ENCODE results near the gene MAP3K10. TPM values are rescaled to one million over a fixed set of nuclear protein-coding genes. Genes with fewer than 3 reads are reported as not detected.

MAP3K10 gene
- total RNA-seq, 3 donors from 2014 or later, result 11.0 to 23.3 (median 12.2) TPM

DNA sequence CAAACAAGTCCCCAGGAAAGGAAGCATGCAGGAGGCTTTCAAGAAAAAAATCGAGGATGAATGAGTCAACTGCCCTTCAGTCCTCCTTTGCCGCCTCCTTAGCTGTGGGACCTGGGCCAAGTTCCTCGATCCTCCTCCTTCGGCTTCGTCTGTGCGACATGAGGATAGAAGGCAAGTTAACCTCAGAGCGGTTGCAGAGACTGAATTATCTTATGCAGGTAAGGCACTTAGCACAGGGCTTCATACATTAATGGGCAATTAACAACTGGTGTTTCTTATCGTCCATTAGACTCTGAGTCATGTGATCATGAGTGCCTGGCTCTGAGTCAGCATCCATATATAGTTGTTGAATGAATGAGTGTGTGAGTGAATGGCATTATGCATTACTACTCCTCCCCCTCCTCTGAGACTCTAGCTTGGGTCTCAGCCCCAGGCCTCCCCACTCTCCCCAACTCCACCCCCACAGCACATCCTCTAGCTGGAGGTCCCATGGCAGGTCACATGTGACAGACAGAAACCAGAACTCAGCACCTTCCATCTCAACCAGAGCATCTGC, 28.6 kb downstream of the MAP3K10 start:
- TF ChIP-seq, protein P1, sequence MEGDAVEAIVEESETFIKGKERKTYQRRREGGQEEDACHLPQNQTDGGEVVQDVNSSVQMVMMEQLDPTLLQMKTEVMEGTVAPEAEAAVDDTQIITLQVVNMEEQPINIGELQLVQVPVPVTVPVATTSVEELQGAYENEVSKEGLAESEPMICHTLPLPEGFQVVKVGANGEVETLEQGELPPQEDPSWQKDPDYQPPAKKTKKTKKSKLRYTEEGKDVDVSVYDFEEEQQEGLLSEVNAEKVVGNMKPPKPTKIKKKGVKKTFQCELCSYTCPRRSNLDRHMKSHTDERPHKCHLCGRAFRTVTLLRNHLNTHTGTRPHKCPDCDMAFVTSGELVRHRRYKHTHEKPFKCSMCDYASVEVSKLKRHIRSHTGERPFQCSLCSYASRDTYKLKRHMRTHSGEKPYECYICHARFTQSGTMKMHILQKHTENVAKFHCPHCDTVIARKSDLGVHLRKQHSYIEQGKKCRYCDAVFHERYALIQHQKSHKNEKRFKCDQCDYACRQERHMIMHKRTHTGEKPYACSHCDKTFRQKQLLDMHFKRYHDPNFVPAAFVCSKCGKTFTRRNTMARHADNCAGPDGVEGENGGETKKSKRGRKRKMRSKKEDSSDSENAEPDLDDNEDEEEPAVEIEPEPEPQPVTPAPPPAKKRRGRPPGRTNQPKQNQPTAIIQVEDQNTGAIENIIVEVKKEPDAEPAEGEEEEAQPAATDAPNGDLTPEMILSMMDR (IDR thresholded peaks at IDR 0.05), result no peak
- Histone ChIP-seq H3K36me3 (ENCODE audit: low read depth) (no peaks in the 10 kb centered on the region), H3K4me3 (no peak overlapping the region), H3K4me1 (ENCODE audit: low read depth) (peaks cover 5% of the 10 kb centered on the region), H3K9me3 (no peaks in the 10 kb centered on the region)
- DNase-seq (no peak), ATAC-seq (peak; percentile 37)
- intact Hi-C loops (cut with DNase I, micrococcal nuclease), result loop anchor here (5.0 to 10.0 kb wide), 2 partner anchors 75 to 77 kb away; no protein-coding TSS in a partner anchor

DNA sequence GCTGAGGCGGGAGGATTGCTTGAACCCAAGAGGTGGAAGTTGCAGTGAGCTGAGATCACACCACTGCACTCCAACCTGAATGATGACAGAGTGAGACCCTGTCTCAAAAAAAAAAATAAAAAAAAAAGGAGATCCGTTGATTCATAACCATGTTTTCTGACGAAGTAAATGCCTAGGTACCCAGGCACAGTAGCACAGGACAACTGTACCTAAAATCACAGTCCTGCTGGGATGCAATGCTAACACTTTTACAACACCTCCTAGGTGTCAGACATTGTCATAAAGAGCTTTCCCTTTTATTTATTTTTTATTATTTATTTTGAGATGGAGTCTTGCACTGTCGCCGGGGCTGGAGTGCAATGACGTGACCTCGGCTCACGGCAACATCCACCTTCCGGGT, 29.4 kb downstream of the MAP3K10 start:
- Histone ChIP-seq H3K4me3 (no peak overlapping the region), H3K9me3 (no peaks in the 10 kb centered on the region), H3K36me3 (ENCODE audit: low read depth) (no peaks in the 10 kb centered on the region), H3K4me1 (ENCODE audit: low read depth) (peaks cover 6% of the 10 kb centered on the region)
- DNase-seq (no peak), ATAC-seq (no peak)
- TF ChIP-seq, protein P1 (IDR thresholded peaks at IDR 0.05), result no peak
- intact Hi-C loops (cut with DNase I, micrococcal nuclease), result loop anchor here (5.0 to 10.0 kb wide), 2 partner anchors 76 to 78 kb away; no protein-coding TSS in a partner anchor

DNA sequence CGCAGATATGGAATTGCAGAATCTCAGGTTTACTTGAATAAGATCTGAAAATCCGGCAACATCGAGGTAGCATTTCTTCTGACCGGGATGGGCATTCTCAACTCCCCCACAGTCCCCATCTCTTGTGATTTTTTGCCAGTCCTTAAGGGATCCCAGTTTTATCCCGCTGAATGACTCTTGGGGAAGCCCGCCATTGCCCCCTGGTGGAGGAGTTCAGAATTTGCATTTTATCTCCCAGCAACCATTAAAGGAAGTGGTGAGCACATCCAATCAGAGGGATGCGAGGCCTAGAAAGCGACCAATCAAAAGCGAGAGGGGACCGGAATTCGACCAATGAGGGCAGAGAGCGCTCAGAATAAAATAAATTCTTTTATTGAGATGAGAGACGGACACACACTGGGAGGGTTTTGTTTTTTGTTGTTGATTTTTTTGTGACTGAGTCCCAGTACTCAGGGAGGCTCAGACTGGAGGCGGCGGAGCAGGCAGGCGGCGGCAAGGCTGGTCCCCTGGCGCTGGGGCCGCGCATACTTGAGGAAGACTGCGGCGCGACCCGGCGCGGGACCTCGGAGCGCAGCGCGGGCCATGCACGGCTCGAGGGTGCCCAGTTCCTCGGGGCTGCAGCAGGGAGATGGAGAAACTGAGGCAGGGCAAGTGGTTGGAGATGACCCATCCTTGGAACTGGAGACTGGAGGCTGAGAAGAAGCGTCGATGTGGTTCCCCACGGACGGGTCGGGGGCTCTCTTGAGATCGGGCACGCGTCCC, 30.8 kb downstream of the MAP3K10 start:
- Histone ChIP-seq H3K4me1 (ENCODE audit: low read depth) (peaks cover 10% of the 10 kb centered on the region), H3K9me3 (no peaks in the 10 kb centered on the region), H3K36me3 (ENCODE audit: low read depth) (no peaks in the 10 kb centered on the region), H3K4me3 (no peak overlapping the region)
- intact Hi-C loops (cut with DNase I, micrococcal nuclease), result loop anchor here (5.0 to 10.0 kb wide), 2 partner anchors 77 to 80 kb away; no protein-coding TSS in a partner anchor
- peak in 2 of 3 donors; percentile 76 to 79 for DNase-seq
- TF ChIP-seq, protein P1 (IDR thresholded peaks at IDR 0.05), result peak; percentile 54
- ATAC-seq, result peak; percentile 79

DNA sequence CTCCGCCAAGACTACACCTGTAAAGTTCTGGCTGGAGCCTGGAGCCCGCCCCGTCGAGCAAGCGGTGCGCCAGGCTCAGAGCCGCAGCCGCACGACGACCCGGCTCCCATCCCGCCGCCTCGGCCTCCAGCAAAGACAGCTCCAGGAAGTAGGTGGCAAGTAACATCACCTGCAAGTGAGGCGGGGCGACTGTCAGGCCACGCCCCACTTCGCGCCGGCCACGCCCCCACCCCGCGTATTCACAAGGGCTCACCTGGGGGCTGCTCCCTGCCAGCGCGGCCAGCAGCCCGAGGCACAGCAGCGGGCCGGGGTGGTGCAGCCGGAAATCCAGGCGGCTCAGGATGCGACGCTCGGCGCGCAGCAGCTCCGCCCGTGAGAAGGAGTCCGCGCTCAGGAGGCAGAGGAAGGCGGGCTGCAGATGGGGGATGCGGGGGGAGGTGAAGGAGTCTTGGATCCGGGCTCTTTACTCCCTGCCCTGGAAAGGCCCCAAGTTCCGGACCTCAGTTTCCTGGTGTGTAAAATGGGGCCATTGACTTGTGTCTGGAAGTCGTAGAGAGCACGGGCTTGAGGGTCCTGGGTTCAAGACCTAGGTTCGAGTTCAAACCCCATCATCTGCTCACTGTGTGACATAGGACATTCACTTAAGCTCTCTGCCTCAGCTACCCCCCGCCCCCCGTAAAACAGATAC, 32.1 kb downstream of the MAP3K10 start:
- DNase-seq (peak in 2 of 3 donors; percentile 68 to 82), ATAC-seq (peak; percentile 72)
- TF ChIP-seq, protein P1 (IDR thresholded peaks at IDR 0.05), result no peak
- intact Hi-C loops (cut with DNase I, micrococcal nuclease), result loop anchor here (5.0 to 10.0 kb wide), 2 partner anchors 78 to 81 kb away; no protein-coding TSS in a partner anchor
- Histone ChIP-seq H3K4me3 (no peak overlapping the region), H3K4me1 (ENCODE audit: low read depth) (peaks cover 9% of the 10 kb centered on the region), H3K36me3 (ENCODE audit: low read depth) (no peaks in the 10 kb centered on the region), H3K9me3 (no peaks in the 10 kb centered on the region)

DNA sequence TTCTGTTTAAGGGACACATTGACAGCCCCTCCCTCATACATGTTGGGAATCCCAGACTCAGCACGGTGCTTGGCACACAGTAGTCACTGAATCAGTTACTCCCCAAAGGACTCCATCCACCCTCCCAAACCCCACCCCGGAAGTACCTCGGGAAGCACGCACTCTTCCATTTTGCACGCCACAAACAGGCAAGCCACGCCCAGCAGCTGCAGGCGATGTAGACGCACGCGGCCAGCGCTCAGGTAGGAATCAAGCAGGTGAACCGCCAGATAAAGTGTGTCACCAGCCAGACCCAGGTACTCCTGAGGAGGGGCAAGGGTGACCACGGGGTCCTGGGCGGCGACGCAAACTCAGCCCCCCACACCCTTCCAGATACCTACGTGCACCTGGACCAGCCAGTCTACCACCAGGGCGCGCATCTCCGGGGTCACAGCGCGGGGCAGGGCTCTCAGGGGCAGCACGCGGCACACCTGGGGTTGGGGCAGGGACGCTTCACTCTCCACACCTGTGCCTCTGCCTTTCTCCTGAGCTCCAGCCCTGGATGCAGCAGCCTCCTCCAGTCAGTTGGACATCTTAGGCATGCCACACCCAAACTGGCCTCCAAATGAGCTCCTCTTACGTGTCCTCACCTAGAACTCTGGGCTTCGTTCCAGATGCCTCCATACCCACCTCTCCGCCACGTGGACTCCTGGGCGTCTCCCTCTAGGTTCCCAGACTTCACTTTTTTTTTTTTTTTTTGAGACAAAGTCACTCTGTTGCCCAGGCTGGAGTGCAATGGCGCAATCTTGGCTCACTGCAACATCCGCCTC, 33.3 kb downstream of the MAP3K10 start:
- Histone ChIP-seq H3K4me3 (no peak overlapping the region), H3K36me3 (ENCODE audit: low read depth) (no peaks in the 10 kb centered on the region), H3K4me1 (ENCODE audit: low read depth) (peaks cover 9% of the 10 kb centered on the region), H3K9me3 (no peaks in the 10 kb centered on the region)
- DNase-seq (no peak), ATAC-seq (peak; percentile 14)
- TF ChIP-seq, protein P1 (IDR thresholded peaks at IDR 0.05), result no peak
- intact Hi-C loops (cut with DNase I, micrococcal nuclease), result loop anchor here (5.0 to 10.0 kb wide), 2 partner anchors 80 to 82 kb away; no protein-coding TSS in a partner anchor

All from mucosa of descending colon (tissue), 3 donors.